GM21717 (cell line): ENCODE measurements around the gene ARL13A.
"Not testable (repeated sequence)": the region's sequence is repeated elsewhere in the genome, so short reads cannot be mapped to it uniquely, and the experiment has no call there.

Experiments used
- ATAC-seq: cut with Tn5 transposase; IDR thresholded peaks from one replicate; pipeline ENCODE4 v1.9.1; 2021; ENCODE audit warnings: mild to moderate bottlenecking, moderate library complexity; ENCODE audit not compliant: unreplicated experiment

The ARL13A gene

DNA sequence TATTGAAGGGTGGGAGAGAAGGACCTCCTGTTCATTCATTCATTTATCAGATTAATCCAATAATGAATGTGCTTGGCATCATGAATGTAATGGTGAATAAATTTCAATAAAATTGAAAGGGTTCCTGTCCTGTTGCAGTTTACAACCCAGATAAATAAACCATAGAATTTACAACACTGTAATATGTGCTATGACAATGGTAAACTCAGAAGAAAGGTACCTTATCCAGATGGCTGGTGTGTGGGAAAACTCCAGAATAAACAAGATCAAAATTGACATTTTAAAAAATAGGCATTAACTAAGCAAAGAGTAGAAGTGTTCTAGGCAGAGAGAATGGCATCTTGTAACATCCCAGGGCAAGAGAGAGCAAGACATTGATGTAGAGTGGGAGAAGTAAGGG, 15.3 kb downstream of the ARL13A start:
- no peak for ATAC-seq

DNA sequence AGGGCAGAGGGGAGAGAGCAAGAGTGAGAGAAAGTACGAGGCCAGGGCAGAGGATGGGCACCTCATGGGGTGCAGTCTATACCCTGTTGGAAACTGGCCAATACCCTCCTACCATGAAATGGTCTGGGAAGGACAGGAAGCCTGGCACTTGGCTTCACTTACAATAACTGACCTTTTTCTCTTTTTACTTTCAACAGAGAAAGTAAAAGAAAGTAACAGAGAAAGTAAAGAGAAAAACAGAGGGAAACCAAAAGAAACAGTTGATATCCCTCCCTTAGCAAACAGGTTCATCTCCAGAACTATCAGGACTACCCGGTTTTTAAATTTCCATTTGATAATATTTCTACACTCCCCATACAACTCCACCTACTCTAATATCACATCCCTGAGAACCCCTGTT, 20.6 kb downstream of the ARL13A start:
- no peak for ATAC-seq

DNA sequence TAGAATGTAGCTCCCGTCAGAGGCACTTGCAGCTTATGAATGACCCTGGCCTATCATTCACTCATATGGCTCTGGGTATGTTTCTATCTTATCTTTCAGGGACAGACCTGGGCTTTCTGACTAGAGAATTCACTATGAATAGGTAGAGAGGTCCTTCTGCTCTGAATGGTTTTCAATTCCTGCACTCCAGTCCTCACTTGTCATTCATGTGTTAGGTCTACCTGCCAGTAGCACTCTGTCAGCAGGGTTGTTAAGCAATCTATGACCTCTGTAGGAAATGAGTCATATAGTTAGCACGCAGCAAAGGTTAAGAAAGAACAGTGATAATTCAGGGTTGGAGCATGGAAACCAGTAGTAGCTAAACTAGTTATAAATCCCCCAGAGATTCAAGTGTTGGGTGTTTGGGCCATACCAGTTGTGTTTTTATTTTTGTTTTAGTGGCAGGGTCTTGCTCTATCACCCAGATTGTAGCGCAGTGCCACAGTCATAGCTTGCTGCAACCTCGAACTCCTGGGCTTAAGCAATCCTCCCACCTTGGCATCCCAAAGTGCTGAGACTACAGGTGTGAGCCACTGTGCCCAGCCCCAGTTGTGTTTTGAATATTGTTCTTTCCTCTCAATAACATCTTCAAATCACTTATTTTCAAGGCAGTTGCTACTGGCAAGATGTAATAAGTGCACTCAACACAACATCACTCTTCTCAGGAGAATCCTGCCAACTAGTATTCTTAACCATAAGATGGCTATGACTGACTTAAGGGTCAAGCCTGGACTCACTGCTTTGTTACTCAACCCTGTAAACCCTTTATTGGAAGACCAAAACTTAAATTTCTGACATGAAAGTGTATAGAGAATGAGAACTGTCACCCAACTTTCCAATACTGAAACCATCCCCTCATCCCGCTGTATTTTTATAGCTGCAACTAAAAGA, 25.1 kb downstream of the ARL13A start:
- peak; percentile 89 for ATAC-seq

DNA sequence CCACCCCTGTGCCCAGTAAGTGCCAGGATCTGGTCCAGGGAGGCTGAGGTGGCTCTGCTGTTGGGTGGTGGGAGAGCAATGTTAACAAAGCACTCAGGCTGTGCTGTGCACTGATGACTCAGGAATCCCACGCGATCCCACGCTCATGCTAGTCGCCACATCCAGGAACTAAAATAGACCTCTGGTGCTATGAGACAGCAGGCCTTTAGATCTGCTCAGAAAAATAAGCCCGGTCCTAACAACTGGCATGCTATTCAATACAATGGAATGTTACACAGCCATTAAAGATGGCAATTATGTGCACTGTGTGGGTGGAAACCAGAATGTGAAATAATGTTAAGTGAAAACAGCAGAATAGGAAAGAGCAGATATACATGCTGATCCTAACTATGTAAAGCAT, 26.0 kb downstream of the ARL13A start:
- ATAC-seq, result no peak

DNA sequence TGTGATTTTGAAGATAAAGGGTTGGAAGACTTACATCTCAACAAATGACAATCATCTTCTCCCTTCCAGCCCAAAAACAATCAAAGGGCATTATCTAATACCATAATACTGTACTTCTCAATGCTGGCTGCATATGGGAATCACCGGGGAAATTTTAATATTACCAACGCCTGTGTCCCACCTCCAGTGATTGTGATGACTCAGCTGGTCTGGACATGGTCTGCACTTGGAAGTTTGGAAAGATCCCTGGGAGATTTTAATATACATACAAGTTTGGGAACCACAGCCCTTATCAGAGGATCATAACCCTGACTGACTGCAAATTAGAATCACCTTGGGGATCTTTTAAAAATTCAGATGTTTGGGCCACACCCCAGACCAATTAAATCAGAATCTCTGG, 29.9 kb downstream of the ARL13A start:
- no peak for ATAC-seq

DNA sequence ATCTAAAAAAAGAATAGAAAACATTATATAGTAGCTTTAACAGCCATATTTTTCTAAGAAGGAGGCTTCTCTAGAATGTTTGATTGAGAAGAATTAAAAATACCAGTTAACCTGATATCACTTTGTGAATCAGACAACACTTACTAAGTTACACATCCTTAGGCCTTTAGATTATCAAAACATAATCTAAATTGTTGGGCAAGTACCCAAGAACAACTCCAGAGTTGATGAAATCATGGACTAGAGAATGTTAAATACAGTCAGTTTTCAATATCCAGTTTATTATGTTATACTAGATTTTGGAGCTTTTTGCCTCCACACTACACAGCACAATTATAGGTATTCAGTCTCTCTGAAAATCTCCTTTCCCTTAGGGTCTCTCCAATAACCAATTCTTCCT, 39.6 kb downstream of the ARL13A start:
- ATAC-seq, result no peak

DNA sequence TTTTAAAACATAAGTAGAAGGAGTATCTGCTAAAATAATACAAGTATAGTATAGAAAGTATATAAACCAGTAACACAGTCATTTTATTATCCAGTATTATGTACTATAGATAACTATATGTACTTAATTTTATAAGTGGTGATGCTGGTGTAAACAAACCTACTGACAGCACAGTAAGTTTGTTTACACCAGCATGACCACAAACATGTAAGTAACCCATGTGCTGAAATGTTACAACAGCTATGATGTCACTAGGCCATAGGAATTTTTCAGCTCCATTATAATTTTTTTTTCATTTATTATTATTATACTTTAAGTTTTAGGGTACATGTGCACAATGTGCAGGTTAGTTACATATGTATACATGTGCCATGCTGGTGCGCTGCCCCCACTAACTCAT, 42.5 kb downstream of the ARL13A start:
- not testable (repeated sequence) for ATAC-seq

DNA sequence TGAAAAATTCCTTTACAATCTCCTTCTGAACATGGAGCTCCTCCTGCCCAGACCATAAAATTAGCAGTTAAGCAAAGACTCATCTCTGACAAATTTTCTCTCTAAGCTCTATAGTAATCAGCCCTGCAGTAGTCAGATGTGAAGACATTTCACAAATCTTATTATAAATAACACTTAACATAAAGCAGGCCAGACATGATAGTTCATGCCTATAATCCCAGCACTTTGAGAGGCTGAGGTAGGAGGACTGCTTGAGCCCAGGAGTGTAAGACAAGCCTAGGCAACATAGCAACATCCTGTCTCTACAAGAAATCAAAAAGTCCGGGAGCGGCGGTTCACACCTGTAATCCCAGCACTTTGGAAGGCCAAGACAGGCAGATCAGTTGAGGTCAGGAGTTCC, 52.5 kb downstream of the ARL13A start:
- ATAC-seq, result no peak

DNA sequence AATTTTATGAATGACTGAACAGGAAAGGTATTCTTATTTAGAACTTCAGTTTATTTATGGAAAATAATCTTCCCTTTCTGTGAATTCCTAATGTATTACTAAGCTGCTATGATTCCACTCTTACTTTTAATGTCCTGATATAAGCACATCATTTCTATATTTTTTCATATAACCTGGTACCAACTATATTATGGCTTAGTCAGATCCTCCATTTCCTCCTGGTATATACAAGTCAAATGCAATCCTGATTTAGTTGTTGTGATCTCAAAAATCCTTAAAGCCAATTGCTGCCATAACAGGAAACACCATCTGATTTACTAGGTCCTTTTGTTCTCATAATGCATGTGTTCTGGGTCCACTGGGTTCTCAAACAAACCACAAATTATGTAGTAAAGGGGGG, 55.6 kb downstream of the ARL13A start:
- no peak for ATAC-seq

DNA sequence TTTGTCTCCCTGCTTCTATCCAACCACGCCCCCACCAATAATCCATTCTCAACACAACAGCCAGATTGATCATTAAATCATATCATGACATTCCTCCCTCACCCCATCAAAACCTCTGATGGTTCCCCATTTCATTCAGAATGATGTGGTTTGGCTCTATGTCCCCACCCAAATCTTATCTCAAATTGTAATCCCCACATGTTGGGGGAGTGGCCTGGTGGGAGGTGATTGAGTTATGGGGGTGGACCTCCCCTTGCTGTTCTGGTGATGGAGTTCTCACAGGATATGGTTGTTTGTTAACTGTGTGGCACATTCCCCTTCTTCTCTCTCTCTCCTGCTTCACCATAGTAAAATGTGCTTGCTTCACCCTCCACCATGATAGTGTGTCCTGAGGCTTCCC, 59.1 kb downstream of the ARL13A start:
- no peak for ATAC-seq

DNA sequence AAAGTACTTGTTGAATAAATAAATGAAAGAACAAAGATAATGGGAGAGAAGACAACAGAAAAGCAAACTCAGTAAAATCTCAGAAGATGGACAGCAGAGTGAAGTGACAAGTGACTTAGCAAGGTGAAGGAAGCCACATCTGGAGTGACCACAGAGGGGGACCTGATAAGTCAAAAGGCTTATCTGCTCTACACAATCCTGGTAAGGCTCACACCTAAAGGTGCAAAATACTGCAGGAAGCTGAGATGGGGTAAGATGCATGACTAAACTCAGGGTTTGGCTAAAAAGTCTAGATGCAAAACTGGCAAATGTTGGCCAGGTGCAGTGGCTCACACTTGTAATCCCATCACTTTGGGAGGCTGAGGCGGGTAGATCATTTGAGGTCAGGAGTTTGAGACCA, 60.2 kb downstream of the ARL13A start:
- no peak for ATAC-seq

DNA sequence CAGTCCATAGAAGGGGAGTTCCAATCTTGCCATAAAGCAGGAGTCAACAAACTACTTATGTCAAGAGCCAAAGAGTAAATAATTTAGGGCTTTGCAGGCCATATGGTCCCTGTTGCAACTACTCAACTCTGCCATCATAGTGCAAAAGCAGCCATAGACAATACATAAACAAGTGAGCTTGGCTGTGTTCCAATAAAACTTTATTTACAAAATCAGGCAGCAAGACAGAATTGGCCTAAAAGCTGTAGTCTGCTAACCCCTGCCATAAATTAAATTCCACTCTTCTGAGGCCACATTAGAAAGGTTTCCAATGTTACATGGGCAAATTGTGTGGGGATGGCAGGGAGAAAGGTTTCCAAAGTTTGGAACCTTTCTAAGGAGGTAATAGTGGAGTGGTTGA, 67.7 kb downstream of the ARL13A start:
- no peak for ATAC-seq

DNA sequence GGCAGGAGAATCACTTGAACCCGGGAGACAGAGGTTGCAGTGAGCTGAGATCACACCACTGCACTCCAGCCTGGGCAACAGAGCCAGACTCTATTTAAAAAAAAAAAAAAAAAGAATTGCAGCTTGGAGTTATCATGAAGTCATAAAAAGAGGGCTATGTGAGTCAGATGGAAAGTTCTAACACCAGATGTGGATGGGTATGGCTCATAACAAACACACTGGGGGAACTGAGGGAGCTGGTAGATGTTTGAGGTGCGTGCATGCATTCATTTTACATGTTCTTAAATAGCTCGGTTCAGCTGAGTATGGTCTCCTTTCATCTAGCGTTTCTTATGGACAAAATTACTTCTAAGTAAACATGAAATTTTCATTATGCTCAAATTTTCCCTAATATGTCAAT, 70.7 kb downstream of the ARL13A start:
- ATAC-seq, result no peak
